ENCODE measurements around the gene PPFIBP1. TPM values are rescaled to one million over a fixed set of nuclear protein-coding genes. Genes with fewer than 3 reads are reported as not detected.
A peak's percentile ranks its signal among the peaks of the same experiment; 100 is the strongest.

Gene PPFIBP1
- total and polyA plus RNA-seq, 9 of the 15 experiments (the other 6 are each of a cell fraction or from before 2014, with no cell fraction given): 0.46 to 3.5 (median 1.8) TPM

- TF ChIP-seq STAT6 (CRISPR knock-in tag; IDR thresholded peaks at IDR 0.05) (no peak), ZNF655 (CRISPR knock-in tag; IDR thresholded peaks at IDR 0.05) (no peak), ZNF311 (CRISPR knock-in tag; IDR thresholded peaks at IDR 0.05) (no peak), ZNF511 (CRISPR knock-in tag; IDR thresholded peaks at IDR 0.05) (no peak), RNF219 (CRISPR knock-in tag; IDR thresholded peaks at IDR 0.05) (0 out of 2 replicates have a peak, but pooled peaks have one; percentile 42), ZNF282 (CRISPR knock-in tag; IDR thresholded peaks at IDR 0.05) (no peak), OTX1 (CRISPR knock-in tag; IDR thresholded peaks at IDR 0.05) (no peak), DDX20 (tag; IDR thresholded peaks at IDR 0.05; ENCODE audit: low read depth) (peak; percentile 37; the same call in 1 of the 2 replicates), ZNF436 (CRISPR knock-in tag; IDR thresholded peaks at IDR 0.05) (no peak), HEY1 (CRISPR knock-in tag; IDR thresholded peaks at IDR 0.05; ENCODE audit: borderline replicate concordance) (no peak), E2F6 (IDR thresholded peaks at IDR 0.05; ENCODE audit: borderline replicate concordance in 1 of 2, extremely low read depth in 1 of 2, insufficient read depth in 1 of 2, insufficient read length in 1 of 2, low read depth in 1 of 2, low read length in 1 of 2, poor library complexity in 1 of 2, severe bottlenecking in 1 of 2) (no peak), NFXL1 (CRISPR knock-in tag; IDR thresholded peaks at IDR 0.05) (no peak; the same call in 1 of the 2 replicates), TFAP4 (CRISPR knock-in tag; IDR thresholded peaks at IDR 0.05; ENCODE audit: borderline replicate concordance) (no peak), ZKSCAN1 (IDR thresholded peaks at IDR 0.05; ENCODE audit: low read depth, low read length) (no peak), ADNP (tag; IDR thresholded peaks at IDR 0.05) (no peak), ATF3 (IDR thresholded peaks at IDR 0.05) (peak; percentile 82; the same call in 1 of the 2 replicates), ATF3 (CRISPR knock-in tag; conservative IDR thresholded peaks at IDR 0.05) (no peak)
These were observed 179.9 kb downstream of the PPFIBP1 start (continued) for GRCh38 chr12:27703720-27704452.

Data from K562 (cell line).